AG09319 (cell line): ENCODE results near the gene UCP3.

Experiments used
- DNase-seq: peaks from one replicate; pipeline ENCODE4 v3.0.0-alpha.2; 2010; ENCODE audit warnings: low read depth; ENCODE audit errors: extremely low read depth
- CTCF ChIP-seq: IDR thresholded peaks from 2 replicates; pipeline ENCODE4 v1.5.1; 2011; ENCODE audit warnings: low read depth, mild to moderate bottlenecking, inconsistent platforms, low read length, moderate library complexity

Gene UCP3

GRCh38 chr11:74037309-74037708 is 28.4 kb upstream of the UCP3 start:
- no peak for TF ChIP-seq CTCF
- no peak for DNase-seq

- DNase-seq, result no peak
- no peak for TF ChIP-seq CTCF
These were observed 26.4 kb upstream of the UCP3 start for GRCh38 chr11:74035264-74035663.

GRCh38 chr11:74033046-74033445 is 24.2 kb upstream of the UCP3 start:
- TF ChIP-seq CTCF, result no peak
- no peak for DNase-seq

- TF ChIP-seq CTCF, result no peak
- no peak for DNase-seq
These were observed 22.1 kb upstream of the UCP3 start for GRCh38 chr11:74030723-74031676.

GRCh38 chr11:74025467-74026166 is 16.7 kb upstream of the UCP3 start:
- no peak for DNase-seq
- TF ChIP-seq CTCF, result no peak

GRCh38 chr11:74024261-74025029 is 15.6 kb upstream of the UCP3 start:
- peak; percentile 68 for DNase-seq
- no peak for TF ChIP-seq CTCF
